HG03558 (cell line): Measurements from ENCODE around the gene SPECC1L.
A peak's percentile ranks its signal among the peaks of the same experiment; 100 is the strongest.

Experiments
- ATAC-seq: cut with Tn5 transposase; IDR thresholded peaks from one replicate; pipeline ENCODE4 v1.9.1; 2021; ENCODE audit warnings: moderate number of reproducible peaks; ENCODE audit not compliant: unreplicated experiment; ENCODE audit errors: extremely low read depth

Gene SPECC1L

DNA sequence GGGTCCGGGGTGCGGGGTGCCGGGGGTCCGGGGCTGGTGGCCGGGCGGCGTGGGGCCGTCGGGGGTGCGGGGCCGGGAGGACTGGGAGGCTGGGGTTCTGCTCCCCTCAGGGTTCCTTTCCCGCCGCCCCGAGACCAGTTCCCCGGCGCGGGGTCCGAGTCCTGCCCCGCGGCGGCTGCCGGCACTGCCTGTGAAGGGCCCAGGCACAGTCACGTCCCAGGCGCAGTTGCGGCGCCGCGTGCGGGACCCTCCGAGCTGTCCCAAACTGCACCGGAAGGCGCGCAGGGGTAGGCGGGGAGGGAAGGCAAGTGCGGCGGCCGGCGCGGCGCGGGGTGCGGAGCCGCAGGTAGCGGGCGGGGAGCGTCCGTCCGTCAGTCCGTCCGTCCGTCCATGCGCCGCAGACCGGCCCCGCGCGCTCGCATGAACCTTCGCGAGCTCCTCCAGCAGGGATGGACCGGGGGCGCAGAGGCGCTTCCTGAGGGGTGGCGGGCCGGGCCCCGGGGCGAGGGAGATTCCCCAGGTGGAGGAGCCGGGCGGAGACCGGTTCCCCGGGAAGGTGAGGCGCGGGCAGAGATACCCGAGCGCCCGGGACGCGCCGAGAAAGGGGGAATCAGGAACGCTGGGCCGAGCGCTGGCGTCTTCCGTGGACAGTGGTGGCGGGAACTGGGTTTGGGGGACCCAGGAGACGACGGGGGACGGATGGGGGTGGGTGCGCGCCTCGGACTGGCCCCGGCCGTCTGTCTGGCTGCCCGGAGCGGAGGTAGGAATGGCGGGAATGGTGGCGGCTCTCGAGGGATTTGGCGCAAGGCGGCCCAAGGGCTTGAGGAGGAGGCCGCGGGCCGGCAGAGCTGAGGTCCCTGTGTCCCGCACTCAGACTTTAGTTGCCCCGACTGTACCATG is 153.6 kb downstream of the SPECC1L start:
- ATAC-seq, result no peak

DNA sequence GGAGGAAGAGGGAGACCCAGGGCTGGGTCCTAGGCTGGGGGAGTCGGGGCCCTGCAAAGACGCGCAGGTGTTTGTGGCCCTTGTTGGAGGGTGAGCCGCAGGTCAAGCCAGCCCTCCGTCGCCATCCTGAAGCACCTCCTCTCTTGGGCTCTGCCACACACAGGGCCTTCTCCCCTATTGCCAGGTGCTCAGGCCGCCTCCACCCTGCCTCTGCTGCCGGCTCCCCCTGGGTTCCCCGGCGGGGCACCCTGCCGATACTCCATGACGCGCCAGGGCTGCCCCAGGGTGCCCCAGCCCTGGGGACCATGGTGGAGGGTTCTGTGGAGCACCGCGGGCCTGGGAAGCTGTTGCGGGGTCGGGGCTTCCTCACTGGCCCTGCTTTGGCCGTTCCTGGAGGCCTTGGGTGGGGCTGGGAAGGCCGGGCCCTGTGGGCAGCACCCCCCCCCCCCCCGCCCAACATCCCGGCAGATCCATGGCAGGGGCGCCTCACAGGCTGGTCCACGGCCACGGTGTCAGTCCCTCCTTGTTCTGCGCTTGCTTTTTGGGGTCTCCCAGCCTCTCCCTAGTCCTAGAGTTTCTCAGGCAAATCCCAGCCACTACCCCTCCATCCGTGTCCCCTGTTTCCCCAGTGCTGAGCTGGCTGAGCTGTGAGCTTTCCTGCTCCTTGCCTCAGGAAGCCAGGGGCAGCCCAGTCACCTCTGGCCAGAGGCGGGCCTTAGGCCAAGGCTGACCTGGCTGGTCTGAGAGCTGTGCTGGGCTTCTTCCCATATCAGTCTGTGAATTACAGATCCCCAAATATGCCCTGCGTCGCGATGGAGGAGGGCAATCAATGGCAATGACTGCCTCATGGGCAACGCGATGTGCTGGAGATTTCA is 154.5 kb downstream of the SPECC1L start:
- no peak for ATAC-seq

DNA sequence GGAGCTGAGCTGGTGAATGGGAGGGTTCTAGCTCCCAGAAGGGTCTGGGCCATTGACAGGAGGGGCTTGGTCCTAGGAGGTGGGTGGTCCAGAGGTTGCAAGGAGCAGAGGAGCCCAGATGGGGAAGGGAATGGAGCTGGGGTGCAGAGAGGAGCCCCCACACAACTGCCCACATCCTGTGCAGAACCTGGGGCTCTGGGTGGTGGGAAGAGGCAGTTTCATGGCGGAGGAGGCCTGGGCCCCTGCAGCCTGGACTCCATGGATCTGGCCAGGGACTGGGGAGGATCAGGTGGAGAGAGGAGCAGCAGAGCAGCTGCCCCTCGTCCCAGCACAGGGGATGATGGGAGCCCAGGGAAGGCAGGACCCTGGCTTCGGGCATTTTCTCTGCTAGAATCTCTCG is 155.8 kb downstream of the SPECC1L start:
- ATAC-seq, result no peak

DNA sequence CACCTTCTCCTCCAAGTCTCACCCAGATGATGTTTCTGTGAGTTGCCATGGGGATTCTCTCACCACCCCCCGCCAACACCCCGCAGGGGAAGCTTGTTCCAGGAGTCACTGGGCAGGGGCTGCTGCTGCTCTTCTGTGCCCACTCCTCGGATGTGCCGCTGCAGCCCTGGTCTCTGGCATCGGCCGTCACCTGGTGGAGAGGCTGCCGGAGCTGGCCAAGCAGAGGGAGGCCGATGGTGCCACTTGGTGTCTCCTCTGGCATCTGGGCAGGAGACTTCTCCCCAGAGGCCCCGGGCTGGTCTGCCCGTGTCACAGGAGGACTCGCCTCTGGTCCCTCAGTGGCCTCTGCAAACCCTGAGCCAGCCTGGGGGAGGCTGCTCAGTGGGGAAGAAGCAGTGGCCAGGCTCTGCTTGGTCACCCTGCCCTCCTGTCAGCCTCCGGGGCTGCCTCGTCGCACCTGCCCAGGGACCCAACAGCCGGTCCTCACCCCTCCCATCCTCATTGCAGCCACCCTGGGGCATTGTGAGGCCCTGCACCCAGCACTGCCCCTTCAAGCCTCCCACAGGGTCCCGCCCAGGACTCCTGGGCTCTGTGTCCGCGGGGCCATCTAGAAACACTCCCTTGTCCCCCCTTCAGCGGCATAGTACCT is 156.3 kb downstream of the SPECC1L start:
- no peak for ATAC-seq

DNA sequence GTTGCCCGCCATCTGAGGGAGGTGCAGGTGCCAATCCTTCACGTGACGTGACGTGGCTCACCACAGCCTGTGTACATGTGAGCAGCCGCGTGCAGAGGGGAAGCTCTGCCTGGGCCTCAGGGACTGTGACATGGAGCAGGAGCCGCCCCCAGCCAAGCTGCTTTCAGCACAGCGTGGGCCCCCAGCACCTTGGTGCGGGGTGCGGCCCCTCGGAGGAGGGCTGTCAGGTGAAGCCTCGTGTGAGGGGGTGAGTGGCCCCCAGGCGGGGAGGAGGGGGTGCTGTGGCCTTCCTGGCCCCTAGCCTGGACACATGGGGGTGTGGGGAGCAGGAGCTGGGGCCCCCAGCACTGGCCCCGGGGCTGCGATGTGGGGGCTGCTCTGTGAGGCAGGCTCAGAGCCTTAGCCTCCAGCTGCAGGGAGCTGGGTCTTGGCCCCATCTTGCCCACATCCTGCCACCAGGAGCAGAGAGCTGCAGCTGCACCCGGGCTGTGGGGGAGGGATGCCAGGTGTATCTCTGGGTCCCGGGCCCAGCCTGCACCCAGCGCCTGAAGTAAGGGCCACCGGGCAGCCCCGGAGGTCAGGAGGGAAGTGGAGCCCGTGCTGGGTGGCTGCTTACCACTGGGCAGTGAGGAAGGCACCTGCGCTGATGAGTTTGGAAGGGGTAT is 157.0 kb downstream of the SPECC1L start, which contains the start of gene ADORA2A:
Gene ADORA2A (plus strand): TSS at position 100 of the 665 bp plus-strand sequence. CDS start 5,806 bp downstream, outside the sequence.
- ATAC-seq, result no peak

DNA sequence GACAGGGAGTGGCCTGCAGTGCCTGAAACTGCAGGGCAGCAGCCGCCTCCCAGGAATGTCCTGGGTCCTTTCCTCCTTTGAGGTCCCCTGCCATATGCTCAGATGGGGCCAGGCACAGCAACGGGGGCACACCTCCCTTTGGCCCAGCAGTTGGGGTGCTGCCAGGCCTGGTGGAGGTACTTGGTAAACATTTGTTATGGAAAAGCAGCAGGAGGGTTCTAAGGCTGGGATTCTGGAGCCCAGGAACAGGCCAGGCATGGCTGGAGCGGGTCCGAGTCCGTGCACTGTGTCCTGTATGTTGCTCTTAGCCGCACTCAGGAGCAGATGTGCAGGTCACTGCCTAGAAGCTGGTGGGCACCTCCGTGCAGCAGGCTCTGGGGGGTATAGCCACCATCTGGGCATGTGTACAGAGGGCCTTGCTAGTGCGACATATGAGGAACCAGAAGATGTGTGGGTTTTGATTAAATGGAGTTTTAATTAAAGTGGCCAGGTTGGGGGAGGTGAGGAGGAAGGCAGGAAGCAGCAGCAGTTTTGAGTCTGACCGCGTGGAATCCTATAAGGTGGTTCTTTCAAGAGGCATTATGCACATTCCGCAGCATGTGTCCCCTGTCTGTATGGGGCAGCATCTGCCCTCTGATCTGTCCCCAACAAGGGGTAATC is 158.2 kb downstream of the SPECC1L start:
- ATAC-seq, result no peak

DNA sequence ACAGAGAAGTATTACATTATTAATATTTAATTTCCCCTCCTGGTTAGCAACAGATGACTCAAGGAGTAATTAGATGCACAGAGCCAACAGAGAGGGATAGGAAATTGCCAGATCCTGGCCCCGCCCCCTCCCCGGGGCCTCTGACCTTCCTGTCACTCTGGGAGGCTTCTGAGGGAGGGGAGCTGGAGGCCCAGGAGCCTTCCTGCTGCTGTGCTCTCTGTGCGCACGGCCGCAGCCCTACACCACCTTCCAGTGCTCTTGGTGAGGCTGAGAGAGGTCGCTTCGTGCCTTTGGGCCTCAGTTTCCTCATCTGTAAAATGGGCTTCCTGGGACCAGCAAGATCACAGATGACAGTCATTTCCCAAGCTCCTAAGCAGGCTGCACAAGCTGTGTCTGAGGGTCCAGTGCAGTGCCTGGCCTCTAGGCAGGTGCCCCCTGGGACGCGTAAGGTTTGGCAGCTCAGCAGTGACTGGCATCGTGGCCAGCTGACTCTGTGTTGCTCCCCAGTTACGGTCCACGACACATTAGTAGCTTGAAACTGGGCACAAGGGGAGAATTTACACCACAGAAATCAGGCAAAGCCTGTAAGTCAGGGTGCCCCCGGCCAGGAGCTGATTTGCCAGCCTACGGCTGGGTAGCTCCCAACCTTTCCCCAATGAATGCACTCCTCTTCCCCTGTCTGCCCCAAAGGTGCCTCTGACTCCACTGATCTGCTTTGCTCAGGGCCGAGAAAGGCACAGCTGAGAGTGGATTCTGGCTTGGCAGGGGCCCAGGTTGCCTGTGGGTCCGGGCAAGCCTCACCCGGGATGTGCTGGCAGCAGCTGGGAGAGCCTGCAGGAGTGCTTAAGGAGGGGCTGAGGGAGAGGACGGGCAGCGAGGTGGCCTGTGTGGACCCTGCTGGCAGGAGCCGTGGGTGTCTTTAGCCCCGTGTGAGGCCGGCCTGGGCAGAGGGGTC is 159.1 kb downstream of the SPECC1L start:
- no peak for ATAC-seq

DNA sequence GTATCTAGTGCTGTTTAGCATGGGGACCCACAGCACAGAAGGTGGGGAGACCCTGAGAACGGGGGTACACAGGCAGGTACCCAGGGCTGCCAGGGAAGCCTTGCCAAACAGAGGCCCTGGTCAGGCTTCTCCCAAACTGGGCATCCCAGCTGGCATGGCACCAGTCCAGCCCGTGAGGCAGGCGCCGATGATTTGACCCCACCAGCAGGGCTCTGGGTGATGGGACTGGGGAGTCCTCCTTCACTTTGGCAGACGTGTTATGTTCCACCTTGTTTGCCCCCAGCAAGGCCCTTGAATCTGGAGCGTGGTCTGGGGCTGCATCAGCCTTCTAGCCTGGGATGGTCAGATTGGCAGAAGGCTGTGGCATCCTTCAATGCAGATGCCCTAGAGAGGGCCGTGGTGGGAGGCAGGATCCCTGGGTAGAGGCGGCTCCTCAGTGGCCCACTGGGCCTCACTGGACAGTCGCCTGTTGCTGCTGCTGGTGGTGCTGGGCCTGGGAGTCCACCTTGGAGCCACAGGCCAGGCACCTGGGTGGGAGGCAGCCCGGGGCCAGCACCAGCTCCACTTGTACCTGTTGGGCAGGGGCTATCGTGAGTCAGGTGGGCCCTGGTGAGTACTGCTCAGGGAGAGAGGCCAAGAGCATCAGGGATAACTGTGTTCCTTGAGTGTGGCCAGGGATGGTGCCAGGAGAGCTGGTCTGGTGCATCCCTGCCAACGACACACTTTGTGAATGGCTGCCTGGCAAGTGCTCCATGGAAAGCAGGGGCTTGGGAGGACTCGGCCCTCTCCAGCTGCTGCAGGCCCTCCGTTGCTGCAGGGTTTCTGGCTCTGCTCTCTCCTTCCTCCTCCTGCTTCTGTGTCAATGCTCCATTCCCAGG is 160.0 kb downstream of the SPECC1L start:
- ATAC-seq, result no peak

DNA sequence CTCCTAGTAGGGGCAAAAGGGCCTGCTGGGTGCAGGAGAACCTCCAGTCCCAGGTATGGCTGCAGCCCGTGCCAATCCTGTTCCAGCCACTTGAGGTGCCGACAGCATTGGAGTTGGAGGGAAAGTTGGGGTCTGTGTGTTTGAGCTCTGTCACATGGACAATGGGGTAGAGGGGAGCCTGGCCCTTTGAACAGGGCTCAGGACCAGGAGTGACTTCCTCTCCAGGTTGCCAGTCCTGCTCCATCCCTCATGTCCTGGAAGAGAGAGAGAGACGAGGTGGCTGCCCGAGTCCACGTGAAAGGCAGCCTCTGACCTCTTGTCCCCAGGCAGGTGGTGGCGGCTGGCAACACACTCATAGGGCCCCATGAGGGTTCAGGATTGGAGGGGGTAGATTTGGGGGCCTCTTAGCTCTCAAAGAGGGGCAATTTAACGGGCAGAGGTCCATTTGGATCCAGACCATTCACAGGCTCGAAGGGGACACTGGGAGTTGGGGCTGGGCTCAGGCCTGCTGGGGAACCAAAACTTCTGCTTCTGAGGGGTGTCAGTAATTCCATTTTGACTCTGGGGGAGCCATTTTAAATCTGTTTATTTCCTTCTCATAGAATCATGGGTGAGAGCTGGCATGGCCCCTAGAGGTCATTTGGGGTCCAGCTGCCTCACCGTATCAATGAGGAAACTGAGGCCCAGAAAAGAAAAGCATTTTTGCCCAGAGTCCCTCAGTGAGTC is 160.8 kb downstream of the SPECC1L start:
- no peak for ATAC-seq

DNA sequence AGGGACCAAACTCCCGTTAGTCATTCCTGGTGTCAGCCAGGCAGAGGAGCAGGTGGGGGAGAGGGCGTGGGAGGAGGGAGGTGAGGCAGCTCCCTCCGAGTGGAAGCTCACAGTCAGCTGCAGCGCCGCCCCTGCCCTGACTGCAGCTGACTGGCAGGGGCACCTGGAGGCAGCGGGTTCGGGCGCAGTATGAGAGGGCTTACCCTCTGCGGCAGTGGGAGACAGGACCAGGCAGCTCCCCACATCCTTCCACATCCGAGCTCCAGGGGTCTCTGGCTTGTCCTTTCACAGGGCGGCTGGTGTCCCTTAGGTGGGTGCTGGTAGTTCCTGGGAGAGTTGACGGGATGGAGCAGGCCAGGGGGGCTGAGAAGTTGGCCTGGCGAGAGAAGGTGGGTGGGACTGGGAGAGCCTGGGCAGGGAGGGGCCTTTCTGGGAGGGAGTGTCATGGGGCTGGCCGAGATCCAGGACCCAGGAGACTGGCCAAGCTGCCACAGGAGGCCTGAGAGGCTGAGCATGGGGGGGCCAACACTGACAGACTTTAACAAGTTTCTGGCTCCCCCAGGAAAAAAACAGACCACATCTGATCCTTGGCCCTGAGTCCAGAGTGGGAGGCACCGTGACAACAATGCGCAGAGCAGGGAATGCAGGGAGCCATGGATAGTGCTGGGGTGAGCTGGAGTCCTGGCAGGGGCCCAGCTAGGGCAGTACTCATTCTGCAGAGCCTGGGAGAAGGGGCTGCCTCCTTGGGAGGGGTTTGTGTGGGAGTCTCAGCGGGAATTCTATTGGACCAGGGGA is 161.6 kb downstream of the SPECC1L start:
- no peak for ATAC-seq

DNA sequence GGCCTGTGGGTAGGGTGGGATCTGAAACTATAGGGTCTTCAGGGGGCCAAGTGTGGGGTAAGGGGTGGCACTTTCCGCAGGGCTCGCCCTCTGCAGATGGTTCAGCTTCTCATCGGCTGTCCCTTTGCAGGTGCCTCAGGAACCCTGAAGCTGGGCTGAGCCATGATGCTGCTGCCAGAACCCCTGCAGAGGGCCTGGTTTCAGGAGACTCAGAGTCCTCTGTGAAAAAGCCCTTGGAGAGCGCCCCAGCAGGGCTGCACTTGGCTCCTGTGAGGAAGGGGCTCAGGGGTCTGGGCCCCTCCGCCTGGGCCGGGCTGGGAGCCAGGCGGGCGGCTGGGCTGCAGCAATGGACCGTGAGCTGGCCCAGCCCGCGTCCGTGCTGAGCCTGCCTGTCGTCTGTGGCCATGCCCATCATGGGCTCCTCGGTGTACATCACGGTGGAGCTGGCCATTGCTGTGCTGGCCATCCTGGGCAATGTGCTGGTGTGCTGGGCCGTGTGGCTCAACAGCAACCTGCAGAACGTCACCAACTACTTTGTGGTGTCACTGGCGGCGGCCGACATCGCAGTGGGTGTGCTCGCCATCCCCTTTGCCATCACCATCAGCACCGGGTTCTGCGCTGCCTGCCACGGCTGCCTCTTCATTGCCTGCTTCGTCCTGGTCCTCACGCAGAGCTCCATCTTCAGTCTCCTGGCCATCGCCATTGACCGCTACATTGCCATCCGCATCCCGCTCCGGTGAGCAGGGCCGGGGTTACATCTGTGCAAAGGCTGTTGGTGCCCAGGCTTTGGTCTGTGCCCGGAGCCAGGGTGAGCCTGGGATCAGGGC is 162.6 kb downstream of the SPECC1L start:
- ATAC-seq, result no peak

DNA sequence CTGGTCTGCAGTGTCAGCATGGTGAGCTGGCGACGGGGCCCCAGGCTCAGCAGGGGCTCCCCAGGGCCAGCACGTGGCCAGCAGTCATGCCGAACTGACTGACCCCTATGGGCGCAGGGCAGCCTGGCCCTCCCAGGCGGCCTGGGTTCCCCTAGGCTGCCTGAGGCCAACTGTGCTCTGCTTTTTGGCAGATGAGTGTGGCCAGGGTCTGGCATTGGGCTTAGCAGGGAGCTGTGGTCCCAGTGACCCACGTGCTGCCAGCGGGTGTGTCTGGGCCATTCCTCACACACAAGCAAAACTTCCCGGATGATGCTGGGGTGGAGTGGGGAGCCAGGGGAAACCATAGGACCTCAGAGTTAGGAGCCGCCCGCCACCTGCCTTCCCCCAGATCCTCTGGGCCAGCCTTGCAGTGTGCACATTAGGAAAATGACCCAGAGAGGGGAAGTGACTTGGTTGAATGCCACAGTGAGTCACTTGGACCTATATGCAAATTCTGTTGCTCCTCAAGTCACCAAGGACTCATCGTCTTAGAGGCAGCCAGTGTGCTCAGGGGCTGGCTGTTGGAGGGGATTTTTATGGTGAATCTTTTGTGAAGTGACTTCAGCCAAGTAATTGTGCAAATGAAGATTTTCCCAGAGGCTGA is 163.3 kb downstream of the SPECC1L start:
- peak; percentile 46 for ATAC-seq

DNA sequence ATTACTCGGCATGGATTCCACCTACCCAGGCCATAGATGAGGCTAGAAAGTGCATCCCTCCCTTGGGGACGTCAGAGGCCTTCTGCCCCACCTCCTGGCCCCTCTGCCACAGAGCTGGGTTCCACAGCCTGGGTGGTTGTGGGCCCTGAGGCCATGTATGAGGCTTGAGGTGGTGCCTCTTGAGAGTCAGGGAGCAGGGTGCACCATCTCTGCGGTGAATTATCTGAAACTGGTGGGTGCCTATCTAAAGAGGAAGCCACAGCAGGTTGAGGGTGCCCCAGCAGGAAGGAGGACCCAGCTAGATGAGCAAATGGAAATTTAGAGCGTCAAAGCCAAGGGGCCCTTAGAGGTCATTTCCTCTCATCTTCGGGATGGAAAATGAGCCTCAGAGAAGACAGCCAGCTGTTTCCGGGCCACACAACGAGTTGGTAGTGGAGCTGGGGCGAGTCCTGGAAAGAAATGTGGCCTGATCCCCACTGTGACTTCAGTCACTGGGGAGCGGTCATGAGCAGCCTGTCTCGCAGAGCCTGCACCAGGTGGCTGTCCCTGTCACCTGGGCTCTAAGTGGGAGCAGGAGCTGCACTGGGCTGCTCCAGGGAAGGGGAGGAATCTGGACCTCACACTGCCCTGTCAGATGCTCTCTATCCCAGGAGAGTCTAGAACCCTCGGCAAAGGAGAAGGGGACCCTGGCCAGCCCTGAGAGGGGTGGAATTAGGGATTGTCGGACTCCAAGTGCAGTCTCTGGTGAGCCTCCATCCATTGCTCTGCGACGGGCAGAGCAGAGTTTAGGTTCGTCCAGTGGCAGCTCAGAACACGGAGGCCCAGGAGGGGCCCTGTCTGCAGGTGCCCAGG is 164.1 kb downstream of the SPECC1L start:
- ATAC-seq, result peak; percentile 24

DNA sequence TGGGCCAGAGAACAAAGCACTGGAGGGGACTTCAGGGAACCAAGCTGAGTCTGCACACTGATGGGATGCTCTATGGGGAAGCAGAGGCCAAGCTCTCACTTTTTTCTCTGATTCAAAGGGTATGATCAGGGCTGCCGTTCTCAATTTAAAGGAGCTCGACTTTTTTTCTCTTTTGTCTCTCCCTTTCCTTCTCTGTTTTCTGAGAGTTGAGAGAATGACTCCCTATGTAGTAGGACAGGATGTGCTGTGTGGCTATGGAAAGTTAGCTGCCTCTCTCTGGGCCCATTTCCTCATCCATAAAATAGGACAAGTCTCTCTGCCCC is 164.7 kb downstream of the SPECC1L start:
- ATAC-seq, result no peak
